Endometrial microvascular endothelial cells (primary cell): ENCODE results near the gene FMN1. TPM values are rescaled to one million over a fixed set of nuclear protein-coding genes. Genes with fewer than 3 reads are reported as not detected.

Experiments used
- in situ Hi-C: cut with HindIII; loops from 2 replicates; pipeline ENCODE4 v1.10.0; 2017; ENCODE audit warnings: low sequenced_read_pairs, low pct_unique_long_range_greater_than_20kb; ENCODE audit errors: inconsistent ontology term
- total RNA-seq: library from RNA; depleted of rRNA; stranded (reverse); fragments of >200 nt; gene quantifications from one replicate; pipeline ENCODE4 v1.2.3, GENCODE V29; 2015; ENCODE audit errors: inconsistent ontology term

The FMN1 gene
- total RNA-seq, 1 donor from 2014 or later = 0.65 TPM

GRCh38 chr15:33159726-33160453 is 34.6 kb downstream of the FMN1 start:
- in situ Hi-C loops = no loop called here

- in situ Hi-C loops = no loop called here
These were observed 36.1 kb downstream of the FMN1 start for GRCh38 chr15:33158366-33158765.

DNA sequence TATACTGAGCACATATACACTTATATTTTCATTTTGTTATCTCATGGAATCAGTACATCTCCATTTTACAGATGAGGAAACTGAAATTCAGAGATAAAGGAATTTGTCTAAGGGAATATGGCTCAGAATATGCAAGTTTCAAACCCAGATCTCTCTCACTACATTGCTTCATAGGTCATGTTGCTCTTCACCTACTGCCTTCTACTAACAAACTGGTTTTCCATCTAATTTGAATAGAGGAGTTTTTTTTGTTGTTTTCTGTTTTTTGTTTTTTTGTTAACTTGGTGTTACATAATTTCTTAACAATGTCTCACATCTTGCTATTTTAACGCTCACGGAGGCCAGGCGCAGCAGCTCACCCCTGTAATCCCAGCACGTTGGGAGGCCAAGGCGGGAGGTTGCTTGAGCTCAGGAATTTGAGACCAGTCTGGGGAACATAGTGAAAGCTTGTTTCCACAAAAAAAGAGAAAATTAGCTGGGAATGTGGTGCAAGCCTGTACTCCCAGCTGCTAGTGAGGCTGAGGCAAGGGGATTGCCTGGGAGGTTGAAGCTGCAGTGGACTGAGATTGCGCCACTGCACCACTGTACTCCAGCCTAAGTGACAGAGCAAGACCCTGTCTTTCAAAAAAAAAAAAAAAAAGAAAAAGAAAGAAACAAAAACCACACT is 37.0 kb downstream of the FMN1 start:
- in situ Hi-C loops = no loop called here

DNA sequence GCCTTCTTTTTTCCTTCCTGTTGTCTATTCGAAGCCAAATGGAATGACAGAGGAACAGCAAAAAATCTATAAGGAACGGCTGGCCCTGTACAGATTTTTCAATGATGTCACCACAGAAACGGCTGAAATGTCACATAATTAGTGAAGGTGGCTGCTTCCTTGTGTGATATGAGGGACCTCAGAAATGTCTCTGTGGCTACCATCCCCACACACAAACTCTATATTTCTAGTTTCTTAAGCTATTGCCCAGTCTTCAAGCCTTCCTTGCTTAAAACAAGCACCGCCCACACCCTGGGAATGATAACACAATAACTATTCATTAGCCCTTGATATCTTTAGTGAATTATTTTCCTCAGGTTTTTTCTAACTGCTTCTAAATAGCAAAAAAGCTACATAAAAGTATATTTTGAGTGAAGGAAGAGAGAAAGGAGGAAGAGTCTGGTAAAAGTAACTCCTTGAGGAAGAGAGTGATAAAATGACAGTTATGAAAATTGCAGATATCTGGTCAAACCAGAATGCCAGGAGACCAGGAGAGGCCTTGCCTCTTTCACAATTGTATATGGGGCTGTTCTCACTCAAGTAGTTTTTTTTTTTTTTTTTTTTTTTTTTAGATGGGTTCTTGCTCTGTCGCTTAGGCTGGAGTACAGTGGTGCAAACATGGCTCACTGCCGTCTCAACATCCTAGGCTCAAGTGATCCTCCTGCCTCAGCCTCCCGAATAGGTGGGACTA is 38.7 kb downstream of the FMN1 start:
- in situ Hi-C loops = no loop called here

- in situ Hi-C loops = no loop called here
These were observed 40.0 kb downstream of the FMN1 start for GRCh38 chr15:33154351-33155166.

GRCh38 chr15:33153548-33153947 is 41.0 kb downstream of the FMN1 start:
- in situ Hi-C loops = no loop called here

DNA sequence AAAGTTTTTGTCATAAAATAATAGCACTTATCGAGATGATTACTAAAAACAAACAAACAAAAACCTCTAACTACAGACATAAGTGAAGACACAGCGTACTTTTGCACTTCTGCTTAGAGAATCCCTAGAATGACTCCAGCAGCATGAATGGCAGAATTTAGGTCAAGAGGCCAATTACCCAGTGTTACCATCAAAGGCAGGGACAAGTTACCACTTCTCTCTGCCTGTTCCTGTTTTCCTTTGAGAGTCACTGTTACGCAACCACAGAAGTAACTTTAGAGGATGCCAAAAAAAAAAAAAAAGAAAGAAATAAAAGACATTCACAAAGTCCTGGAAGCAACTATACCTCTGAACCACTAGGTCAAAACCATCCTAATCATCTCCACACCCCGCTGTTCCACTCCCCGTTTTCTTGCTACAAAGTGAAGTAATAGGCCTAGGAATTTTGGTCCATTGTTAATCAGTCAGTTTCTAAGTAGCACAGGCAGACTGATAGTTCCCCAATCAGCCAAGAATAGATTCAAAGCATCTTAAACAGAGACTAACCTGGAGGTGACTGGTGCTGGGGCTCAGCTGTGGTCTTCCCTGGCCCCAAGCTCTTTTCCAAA is 41.9 kb downstream of the FMN1 start:
- in situ Hi-C loops = no loop called here

GRCh38 chr15:33150971-33151370 is 43.5 kb downstream of the FMN1 start:
- in situ Hi-C loops = no loop called here

GRCh38 chr15:33150431-33150941 is 44.0 kb downstream of the FMN1 start:
- in situ Hi-C loops = no loop called here

GRCh38 chr15:33149919-33150318 is 44.6 kb downstream of the FMN1 start:
- in situ Hi-C loops = no loop called here

- in situ Hi-C loops = no loop called here
These were observed 46.3 kb downstream of the FMN1 start for GRCh38 chr15:33148129-33148751.

DNA sequence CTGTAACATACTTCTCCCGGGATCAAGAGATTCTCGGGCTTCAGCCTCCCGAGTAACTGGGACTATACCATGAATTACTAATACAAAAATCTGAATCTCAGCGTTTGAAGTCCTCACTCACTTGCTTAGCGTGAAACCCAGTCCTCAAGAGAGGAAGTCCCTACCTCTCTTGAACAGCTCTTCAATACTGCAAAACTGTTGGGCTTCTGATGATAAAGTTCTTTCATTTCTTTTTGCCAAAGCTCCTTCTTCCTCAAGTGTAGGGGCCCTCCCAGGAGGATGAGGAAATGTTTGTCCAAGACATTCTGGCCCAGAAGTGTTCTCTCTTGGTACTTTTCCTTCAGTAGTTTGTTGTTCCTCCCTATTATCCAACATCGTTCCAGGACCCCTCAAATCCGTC is 48.5 kb downstream of the FMN1 start:
- in situ Hi-C loops = no loop called here

GRCh38 chr15:33145447-33145846 is 49.1 kb downstream of the FMN1 start:
- in situ Hi-C loops = no loop called here

DNA sequence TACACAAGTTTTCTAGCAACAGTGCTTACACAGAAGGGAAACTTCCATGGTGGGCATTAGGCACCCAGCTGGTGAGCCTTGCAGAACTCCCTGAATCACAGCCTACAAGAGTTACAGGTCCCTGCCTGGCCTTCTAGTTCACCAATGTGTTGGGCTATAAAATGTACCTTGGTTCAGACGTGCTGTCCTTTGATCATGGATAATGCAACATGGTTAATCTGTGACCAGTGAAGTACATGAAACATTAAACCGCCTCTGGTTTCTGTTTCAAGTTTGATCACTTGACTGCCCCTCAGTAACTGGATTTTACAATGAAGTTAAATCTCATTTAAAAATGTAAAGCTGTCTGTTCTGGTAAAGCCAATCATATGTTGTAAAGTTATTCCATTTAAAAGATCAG is 51.8 kb downstream of the FMN1 start:
- in situ Hi-C loops = no loop called here

DNA sequence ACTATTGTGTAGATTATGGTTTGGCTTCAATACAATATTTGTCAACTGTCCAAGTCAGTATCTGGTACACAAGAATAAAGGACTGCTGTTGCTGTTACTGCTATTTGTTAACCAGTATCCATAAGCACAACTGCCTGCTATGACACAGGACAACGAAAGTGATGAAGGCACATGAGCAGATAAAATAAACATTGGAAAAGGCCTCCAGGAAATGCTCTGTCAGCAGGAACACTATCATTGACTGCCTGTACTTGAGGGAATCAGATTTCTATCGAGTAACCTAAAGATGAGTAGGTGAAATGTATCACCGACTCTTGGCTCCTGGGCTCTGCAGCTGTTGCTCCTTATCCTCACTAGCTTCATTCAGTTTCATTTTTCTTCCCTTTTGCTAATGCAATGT is 56.5 kb downstream of the FMN1 start:
- in situ Hi-C loops = no loop called here

GRCh38 chr15:33137101-33137500 is 57.4 kb downstream of the FMN1 start:
- in situ Hi-C loops = no loop called here

- in situ Hi-C loops = no loop called here
These were observed 58.2 kb downstream of the FMN1 start for GRCh38 chr15:33136353-33136752.

DNA sequence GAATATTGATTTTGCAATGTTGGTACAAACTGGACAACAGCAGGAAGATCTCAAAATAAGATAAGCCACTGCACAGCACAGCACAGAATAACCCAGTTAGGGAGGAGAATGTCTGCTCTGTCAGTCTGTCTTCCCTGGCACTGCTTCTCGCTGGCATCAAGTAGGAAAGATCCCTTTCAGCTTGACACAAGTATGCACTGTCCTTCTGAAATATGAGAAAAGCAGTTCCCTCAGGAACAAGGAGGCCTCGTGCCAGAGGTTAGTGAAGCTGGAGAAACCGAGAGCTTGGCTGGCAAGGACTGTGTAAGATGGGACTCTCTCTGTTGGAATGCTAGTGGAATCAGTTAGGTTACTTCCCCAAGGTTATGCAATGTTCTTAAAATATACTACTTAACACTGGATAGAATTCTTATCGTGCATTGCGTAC is 59.1 kb downstream of the FMN1 start:
- in situ Hi-C loops = no loop called here
